Sciatic nerve (tissue), 2 donors: ENCODE data around the gene BPHL. TPM values are rescaled to one million over a fixed set of nuclear protein-coding genes. Genes with fewer than 3 reads are reported as not detected.
"Not testable (repeated sequence)": the region's sequence is repeated elsewhere in the genome, so short reads cannot be mapped to it uniquely, and the experiment has no call there.

Experiments used
- ATAC-seq: fragments of 200-7000 bp; cut with Tn5 transposase; one replicate; pipeline ENCODE4 v1.9.1; 2020; ENCODE audit warnings: mild to moderate bottlenecking, moderate library complexity
- DNase-seq: peaks from one replicate; pipeline ENCODE4 v3.0.0-alpha.2; 2020; ENCODE audit warnings: low spot score
- intact Hi-C: fragments of 100-400 bp; cut with DNase I; formaldehyde crosslinking; loops from one replicate; pipeline ENCODE4 v1.14.2; 2022
- total RNA-seq: library from RNA; stranded (reverse); fragmentation: NEBNext Ultra II Directional; extraction: Animal tissue kit (Norgen Biotek cat#: 25700); gene quantifications from one replicate; pipeline ENCODE4 v1.2.1, GENCODE V29; 2021
- donor health status: DM: no; HTN: no; CAD: no.
- donor health status: DM: no; HTN: no; CAD: no.

The BPHL gene
- total RNA-seq, 1 donor from 2014 or later: 15.7 TPM

DNA sequence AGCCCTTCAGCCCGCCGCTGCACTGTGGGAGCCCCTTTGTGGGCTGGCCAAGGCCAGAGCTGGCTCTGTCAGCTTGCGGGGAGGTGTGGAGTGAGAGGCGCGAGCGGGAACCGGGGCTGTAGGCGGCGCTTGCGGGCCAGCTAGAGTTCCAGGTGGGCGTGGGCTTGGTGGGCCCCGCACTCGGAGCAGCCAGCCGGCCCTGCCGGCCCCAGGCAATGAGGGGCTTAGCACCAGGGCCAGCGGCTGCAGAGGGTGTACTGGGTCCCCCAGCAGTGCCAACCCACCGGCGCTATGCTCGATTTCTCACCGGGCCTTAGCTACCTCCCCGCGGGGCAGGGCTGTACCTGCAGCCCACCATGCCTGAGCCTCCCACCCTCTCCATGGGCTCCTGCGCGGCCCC, 52.2 kb downstream of the BPHL start:
- intact Hi-C loops, ATAC-seq, DNase-seq: not testable (repeated sequence)

DNA sequence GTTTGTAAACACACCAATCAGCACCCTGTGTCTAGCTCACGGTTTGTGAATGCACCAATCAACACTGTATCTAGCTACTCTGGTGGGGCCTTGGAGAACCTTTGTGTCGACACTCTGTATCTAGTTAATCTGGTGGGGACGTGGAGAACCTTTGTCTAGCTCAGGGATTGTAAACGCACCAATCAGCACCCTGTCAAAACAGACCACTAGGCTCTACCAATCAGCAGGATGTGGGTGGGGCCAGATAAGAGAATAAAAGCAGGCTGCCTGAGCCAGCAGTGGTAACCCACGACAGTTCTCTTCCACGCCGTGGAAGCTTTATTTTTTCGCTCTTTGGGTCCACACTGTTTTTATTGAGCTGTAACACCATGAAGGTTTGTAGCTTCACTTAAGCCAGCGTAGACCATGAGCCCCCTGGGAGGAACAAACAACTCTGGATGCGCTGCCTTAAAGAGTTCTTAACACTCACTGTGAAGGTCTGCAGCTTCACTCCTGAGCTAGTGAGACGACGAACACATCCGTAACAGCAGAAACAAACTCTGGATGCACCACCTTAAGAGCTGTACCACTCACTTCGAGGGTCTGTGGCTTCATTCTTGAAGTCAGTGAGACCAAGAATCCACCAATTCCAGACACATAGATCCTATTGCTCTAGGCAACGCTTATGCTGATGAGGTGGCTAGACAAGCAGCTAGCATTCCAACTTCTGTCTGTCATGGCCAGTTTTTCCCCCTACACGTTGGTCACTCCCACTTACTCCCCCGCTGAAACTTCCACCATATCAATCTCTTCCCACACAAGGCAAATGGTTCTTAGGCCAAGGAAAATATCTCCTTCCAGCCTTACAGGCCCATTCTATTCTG, 53.0 kb downstream of the BPHL start:
- DNase-seq, intact Hi-C loops, ATAC-seq: not testable (repeated sequence)

DNA sequence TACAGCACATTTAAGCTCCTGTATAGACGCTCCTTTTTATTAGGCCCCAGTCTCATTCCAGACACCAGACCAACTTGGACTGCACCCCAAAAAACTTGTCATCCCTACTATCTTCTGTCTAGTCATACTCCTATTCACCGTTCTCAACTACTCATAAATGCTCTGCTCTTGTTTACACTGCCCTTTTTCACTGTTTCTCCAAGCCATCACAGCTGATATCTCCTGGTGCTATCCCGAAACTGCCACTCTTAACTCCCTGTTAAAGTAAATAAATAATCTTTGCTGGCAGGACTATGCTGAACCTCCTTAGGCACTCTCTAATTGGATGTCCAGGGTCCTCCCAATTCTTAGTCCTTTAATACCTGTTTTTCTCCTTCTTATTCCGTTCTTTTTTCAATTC, 54.3 kb downstream of the BPHL start:
- intact Hi-C loops, DNase-seq, ATAC-seq: not testable (repeated sequence)

DNA sequence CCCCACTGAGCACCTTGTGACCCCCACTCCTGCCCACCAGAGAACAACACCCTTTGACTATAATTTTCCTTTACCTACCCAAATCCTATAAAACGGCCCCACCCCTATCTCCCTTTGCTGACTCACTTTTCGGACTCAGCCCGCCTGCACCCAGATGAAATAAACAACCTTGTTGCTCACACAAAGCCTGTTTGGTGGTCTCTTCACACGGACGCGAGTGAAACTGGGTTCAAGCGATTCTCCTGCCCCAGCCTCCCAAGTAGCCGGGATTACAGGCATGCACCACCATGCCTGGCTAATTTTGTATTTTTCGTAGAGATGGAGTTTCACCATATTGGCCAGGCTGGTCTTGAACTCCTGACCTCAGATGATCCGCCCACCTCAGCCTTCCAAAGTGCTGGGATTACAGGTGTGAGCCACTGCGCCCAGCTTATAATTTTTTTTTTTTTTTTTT, 55.2 kb downstream of the BPHL start:
- ATAC-seq, intact Hi-C loops, DNase-seq: not testable (repeated sequence)

DNA sequence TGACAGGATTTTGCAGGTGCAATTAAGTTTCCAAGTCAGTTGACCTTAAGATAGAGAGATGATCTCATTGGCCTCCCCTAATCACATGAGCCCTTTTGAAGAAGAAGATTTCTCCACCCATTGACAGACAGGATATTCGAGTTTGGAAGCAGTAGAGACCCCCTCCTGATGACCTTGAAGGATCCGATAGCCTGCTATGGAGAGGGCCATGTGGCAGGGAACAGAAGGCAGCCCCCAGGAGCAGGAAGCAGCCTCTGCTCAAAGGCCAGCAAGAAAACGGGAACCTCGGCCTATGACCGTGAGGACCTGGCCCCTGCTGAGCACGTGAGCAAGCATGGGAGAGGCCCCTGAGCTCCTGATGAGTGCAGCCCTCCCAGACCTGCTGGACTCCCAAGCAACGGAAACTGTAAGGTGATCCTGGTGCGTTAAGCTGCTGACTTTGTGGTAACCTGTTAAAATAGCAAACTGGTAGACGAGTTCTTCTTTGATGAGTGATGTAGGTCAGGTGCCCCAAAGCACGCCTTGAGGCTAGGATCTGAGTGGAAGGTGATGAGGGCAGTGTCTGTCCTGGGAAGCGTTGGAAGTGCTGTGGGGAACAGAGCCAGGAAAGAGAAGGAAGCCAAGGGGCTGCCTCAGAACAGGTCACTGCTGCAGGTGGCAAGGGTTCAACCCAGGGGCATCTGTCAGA, 57.3 kb downstream of the BPHL start:
- no peak for ATAC-seq
- no peak for DNase-seq
- intact Hi-C loops: no loop called here

DNA sequence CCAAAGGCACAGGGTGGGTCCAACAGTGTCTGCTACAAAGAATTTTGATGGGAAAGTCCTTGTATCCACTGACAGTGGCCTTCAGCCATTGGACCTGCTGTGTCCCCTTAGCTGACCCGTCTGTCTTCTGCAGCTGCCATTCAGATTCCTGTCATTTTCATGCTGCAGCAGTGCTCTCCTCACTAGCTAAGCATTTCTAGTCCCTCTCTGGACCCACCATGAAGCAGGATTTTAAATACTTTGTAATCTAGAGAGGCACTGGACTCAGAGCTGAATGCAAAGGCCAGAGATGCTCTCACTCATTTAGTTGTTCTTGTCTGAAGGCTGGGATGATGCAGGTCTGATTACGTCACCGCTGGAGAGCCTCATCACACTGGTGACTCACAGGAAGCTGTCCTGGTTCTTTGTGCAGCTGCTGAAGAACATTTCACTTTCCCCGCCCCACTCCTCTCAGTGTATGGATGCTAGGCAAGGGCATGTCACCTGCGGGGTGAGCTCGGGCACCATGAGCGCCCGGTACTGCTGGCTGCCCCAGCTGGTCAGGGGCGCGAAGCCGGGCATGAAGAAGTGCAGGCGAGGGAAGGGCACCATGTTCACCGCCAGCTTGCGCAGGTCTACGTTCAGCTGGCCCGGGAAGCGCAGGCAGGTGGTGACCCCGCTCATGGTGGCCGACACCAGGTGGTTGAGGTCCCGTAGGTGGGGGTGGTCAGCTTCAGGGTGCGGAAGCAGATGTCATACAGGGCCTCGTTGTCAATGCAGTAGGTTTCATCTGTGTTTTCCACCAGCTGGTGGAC, 58.2 kb downstream of the BPHL start:
- intact Hi-C loops: no loop called here
- ATAC-seq: peak; percentile 44
- DNase-seq: no peak

DNA sequence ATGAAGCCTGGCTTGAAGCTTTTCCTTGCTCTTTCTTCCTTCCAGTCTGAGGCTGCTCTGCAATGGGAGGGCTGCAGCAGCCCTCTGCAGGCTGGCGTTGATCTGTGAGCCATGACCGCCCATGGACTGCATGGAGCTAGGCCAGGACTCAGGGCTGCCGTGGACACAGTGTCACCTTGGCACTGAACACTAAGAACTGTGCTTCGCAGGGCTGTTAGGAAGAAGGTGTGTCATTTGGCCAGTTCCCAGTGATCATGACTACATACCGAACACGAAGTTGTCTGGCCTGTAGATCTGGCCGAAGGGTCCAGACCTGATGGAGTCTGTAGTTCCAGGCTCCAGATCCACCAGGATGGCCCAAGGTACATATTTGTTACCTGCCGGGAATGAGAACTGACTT, 60.2 kb downstream of the BPHL start:
- intact Hi-C loops, ATAC-seq: not testable (repeated sequence)

DNA sequence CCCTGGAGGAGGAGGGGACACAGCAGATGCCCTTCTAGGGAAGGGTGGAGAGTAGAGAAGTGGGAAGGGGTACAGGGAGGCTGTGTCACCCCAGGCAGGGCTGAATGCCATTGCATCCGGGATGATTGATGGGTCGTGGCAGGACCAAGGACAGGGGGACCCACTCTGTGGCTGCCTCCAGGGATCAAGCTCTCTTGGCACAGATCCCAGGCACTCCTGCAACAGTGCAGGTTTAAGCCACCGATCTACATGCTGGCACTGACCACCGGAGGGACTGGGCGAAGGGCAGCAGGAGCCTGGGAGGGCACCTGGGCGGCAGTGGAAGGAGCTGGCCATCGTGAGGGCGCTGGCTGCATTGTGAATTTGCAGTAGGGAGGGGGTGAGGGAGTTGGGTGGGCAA, 61.4 kb downstream of the BPHL start:
- not testable (repeated sequence) for DNase-seq
- peak; percentile 56 for ATAC-seq

More for the DNA sequence above, 60.2 kb downstream of the BPHL start:
- DNase-seq: not testable (repeated sequence)

DNA sequence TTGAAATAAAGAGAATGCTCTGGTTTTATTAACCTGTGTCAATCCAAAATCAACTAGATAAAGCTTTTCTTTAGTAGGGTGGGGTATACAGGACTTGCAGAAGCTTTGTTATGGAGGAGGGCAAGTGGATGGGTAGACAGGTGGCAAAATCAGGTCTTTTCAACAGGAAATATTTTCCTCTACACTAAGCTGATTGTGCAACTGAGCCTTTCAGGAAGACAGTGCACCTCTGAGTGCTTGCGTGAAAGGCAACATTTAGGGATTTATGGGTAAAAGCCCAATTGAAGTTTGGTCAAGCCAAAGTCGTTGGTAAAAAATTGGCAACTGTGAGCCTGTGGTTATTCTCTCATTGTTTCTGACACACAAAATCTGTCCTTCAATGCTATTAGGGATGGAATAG, 62.6 kb downstream of the BPHL start:
- DNase-seq (no peak), ATAC-seq (no peak)
- intact Hi-C loops: no loop called here

More for the DNA sequence above, 61.4 kb downstream of the BPHL start:
- intact Hi-C loops: not testable (repeated sequence)

DNA sequence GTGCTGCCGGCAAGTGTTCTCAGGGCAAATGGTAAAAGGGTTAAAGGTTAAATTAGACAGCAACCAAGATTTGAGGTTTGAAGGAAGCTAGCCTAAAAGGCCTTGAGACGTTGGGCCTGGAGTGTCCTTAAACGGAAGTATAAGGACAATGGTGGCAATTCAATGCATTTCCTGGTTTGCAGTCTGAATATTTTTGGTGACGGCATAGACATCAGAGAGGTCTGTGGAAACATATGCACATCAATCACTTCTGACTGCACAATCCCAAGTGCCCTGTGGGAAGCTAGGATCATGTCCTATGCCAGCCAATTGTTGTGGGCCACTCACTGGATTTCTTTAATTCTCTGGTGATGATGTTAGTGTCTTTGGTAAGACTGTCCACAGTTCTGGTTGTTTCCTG, 64.6 kb downstream of the BPHL start:
- ATAC-seq (no peak), DNase-seq (no peak)
- intact Hi-C loops: no loop called here

DNA sequence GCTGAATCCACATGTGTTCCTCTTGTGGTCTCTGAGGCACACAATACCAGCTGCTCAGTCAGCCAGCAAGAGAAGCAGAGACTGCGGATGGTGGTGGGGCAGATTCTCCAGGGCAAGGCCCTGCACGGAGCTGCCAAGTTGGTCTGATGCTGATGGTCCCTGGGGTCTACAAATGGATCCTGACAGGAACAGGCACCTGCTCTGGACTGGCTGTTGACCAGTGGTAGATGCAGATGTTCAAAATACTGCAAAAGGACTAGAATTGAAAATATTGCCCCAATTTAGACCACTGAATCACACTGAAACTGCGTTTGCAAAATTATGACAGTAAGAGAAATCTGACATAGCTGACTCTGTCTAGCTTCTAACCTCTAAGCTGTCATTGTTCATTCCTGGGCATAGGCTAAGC, 68.5 kb downstream of the BPHL start:
- intact Hi-C loops: no loop called here
- no peak for DNase-seq

DNA sequence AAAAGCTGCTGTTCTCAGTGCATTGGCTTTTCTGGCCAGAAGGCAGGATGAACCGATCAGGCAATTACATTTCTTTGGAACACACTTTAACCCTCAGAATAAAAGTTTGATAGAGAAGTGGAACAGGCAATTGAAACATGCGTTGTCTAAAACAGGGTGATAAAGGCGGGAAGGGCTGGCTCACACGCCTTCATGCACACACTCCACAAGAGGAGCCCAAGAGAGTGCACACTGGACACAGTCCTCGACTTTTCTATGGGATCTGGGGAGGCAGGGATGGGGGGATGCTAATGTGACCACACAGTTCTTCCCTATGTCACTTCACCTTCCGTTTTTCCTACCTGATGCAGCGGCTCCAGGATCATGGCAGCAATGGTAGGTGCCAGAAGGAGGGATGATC, 69.8 kb downstream of the BPHL start:
- no peak for ATAC-seq
- no peak for DNase-seq
- intact Hi-C loops: no loop called here

More for the DNA sequence above, 68.5 kb downstream of the BPHL start:
- no peak for ATAC-seq

DNA sequence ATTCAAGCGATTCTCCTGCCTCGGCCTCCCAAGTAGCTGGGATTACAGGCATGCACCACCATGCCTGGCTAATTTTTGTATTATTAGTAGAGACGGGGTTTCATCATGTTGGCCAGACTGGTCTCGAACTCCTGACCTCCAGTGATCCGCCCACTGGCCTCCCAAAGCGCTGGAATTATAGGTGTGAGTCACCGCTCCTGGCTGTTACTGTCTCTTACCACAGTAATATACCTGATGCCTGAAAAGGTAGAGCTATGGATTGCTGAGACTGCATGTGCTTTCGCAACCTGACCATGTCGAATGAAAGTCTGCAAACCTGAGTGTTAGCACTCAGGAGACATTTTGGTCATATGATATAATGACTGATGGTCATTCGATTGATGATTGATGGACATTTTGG, 70.7 kb downstream of the BPHL start:
- DNase-seq, ATAC-seq, intact Hi-C loops: not testable (repeated sequence)

DNA sequence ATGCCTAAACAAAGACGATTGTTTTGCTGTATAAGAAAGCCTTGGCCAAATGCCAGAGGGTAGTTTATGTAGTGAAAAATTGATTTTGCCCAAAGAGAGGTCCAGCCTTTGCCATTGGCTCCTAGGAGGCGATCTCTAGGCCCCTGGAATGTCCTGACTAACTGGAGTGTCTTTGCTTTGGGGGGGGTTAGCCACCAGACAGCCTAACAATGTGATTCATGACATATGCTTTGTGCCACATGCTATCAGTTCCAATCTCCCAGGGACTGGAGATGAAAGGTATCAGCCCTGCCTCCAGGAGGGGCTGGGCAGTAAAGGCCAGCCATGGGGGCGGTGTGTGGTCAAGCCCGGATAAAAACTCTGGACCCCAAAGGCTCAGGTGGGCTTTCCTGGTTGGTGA, 71.5 kb downstream of the BPHL start:
- DNase-seq: no peak
- intact Hi-C loops: no loop called here
- ATAC-seq: no peak

DNA sequence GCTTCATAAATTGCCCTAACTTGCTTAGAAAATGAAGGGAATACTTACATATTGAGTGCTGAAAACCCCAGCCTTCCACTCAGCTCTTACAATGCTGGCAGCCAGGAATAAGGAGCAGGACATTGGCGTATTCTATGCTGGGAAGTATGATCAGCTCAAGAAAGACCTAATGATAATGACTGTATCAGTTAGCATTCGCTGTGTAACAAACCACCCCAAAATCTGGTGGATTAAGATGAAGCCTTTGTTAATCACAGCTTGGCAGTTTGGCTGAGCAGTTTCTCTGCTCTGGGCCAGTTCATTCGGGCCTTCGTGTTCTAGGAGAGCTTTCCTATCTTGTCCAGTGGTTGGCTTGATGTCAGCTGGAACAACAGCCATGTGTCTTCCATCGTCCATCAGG, 72.3 kb downstream of the BPHL start:
- DNase-seq (no peak), ATAC-seq (no peak)
- intact Hi-C loops: no loop called here

DNA sequence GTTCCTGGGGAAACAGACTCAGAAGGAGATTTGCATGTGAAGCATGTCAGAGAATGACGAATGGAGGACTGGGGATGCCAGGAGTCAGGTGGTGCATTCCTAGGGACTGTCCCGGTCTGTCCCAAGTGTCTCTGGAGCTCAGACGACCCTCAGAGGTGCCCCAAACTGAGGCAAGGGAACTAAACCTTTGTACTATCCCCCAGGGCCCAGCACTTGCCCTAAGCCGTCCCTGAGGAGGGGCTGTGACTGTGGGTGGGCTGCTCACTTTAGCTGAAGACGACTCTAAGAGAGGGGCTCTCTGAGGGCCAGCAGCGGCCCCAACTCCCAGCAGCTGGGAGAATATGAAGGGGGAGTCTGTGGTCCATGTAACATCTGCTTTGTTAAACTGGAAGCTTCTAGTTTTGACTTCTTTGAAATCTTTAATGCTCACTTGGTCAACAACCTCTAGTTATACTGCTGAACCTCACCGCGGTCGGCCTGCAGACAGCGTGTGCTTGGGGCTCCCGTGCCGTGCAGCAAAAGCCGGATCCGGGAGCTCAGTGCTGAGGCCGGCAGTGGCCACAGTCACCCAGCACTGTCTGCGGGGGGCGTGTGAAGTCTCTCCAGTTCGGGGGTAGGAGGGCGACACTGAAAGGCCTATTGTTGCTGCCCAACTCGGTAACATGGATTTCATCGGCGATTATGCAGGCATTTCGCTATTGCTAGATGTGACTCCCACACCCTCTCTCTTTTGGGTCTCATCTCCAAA, 74.8 kb downstream of the BPHL start:
- DNase-seq (no peak), ATAC-seq (peak; percentile 60)
- intact Hi-C loops: no loop called here

DNA sequence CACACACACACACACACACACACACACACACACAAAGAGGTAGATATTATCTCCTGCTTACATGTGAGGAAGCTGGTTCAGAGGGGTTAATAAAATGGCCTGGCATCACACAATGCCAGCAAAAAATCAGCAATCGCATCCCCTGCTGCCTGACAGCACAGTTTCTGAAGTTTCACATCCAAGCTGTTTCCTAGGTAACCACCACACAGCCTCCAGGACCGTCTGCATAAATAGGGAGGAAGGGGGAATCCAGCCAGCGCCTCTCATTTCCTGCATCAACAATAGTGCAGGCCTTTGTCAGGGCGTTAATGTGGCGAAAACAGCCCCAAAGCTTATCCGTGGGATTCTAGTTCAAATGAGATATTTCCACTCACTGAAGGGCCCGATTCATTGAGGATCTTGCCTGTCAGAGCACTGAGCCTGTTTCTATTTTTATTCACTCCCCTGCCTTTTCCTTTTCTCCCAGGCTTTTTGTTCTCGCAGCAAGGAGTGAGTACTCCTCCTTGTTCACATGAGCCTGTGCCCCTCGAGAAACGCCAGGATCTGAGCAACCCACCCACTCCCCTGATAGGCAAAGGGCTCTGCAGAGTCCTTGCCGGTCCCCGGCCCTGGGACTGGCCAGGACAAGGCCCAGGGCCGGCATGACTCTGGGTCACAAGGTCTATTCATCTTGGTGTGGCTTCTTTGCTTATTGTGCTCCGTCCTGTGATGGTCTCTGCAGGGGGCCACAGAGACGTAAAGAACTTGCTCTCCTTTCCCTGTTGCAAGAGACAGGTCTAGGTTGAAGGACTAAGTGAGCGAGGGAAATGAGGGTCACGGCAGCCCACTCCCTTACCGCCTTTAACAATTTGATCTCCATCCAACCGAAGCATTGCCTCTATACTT, 76.3 kb downstream of the BPHL start:
- peak; percentile 75 for ATAC-seq
- intact Hi-C loops: no loop called here
- no peak for DNase-seq

DNA sequence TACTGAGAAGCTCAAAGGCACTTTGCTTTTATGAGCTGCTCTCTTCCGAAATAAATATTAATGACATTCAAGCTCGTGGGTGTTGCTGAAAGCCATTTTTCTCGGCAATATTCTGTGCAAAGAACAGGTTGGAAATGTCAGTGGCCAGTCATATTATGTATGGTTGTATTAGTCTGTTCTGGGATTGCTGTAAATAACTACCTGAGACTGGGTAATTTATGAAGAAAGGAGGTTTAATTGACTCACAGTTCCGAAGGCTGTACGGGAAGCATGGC, 76.8 kb downstream of the BPHL start:
- ATAC-seq: no peak
- intact Hi-C loops: no loop called here
- DNase-seq: no peak
